ENCODE data around the gene UBE2C.
"Not testable (repeated sequence)": the region's sequence is repeated elsewhere in the genome, so short reads cannot be mapped to it uniquely, and the experiment has no call there.

Gene UBE2C

DNA sequence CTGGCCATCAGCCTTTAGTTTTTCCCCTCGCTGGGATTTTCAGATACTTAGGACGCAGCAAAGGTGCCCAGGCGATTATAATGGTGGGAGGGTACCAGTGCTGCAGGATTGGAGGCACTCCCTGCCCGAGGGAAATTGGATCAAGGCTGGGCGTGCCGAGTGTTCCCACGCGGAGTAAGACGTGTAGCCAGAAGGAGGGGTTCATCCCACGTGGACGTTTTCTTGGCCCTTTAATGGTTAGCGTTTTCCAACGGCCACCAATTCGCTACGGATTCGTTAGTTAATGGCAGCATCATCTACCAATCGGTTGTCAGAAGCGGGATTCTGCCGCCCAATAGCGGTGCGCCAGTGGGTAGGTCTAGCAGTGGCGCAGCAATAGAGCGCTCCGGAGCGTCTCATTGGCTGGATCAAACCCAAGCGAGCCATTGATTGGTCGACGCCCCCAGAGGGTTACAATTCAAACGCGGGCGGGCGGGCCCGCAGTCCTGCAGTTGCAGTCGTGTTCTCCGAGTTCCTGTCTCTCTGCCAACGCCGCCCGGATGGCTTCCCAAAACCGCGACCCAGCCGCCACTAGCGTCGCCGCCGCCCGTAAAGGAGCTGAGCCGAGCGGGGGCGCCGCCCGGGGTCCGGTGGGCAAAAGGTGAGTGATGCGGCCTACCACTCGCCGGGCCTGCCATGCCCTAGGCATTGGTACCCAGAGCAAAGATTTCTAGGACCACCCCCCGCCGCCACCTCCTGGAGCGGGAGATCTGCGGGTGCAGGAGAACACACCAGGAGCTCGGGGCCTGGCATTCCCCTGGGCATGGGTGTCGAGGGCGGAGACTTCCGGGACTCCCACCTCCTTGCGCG lies at the start of gene UBE2C:
Gene UBE2C, plus strand, starts transcription at position 488 of the 849 bp plus-strand sequence. Its CDS starts 52 bp downstream, at position 540.
- DNase-seq, result peak; percentile 99

DNA sequence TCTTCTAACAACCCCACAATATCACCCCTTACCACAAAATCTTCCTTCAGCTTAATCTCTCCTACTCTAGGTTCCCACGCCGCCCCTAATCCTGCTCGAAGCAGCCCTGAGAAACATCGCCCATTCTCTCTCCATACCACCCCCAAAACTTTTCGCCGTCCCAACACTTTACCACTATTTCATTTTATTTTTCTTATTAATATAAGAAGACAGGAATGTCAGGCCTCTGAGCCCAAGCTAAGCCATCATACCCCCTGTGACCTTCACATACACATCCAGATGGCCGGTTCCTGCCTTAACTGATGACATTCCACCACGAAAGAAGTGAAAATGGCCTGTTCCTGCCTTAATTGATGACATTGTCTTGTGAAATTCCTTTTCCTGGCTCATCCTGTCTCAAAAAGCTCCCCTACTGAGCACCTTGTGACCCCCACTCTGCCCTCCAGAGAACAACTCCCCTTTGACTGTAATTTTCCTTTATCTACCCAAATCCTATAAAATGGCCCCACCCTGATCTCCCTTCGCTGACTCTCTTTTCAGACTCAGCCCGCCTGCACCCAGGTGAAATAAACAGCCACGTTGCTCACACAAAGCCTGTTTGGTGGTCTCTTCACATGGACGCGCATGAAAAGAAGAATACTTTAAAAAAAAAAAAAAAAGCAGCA lies 47.7 kb upstream of the UBE2C start:
- not testable (repeated sequence) for DNase-seq

DNA sequence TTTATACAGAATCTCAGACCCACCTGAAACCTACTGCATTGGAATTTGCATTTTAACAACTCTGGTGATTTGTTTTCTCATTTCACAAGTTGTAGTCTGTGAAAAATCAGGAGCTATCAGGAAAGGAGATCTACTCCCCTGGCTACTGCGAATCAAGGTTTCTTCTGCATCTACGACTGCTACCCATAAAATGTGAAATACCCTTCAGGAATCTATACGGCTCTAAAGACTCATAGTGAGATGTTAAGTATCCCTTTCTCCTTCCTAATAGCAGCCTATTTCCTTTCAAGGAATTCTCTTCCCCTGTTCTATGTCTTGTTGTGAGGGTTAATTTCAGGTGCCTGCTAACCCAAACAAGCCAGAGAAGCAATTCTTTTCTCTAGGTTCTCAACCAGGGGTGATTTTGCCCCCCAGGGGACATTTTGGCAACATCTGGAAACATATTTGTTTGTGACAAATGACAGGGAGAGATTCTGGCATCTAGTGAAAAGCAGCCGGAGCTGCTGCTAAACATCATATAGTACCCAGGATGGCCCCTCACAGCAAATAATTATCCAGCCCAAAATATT lies 47.1 kb upstream of the UBE2C start:
- DNase-seq, result no peak

DNA sequence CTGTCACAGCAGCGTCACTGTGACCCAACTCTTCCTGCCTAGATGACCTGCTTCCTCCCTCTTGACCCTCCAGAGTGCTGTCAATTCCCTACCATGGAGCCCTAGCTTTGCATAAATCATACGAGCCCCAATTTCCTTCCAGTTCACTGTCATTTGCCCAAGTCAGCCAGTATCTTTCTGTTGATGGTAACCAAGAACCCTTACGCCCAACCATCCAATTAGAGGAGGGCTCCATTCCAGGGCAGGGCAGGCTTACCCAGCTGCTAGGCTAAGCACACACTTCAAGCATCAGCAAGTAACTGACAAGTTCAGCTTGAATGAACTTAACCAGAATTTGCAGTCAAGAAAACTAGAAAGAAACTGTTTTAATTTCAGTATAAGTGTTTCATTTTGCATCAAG lies 46.5 kb upstream of the UBE2C start:
- no peak for DNase-seq

DNA sequence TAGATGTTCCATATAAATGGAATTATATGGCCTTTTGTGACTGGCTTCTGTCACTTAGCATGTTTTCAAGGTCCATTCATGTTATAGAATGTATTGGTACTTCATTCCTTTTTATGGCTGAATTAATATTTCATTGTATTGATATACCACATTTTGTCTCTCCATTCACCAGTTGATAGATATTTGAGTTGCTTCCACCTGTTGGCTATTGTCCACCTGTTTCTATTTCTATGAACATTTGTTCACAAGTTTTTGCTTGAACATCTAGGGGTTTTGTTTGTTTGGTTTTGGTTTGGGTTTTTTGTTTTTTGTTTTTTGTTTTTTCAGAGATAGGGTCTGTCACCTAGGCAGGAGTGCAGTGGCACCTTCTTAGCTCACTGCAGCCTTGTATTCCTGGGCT lies 44.0 kb upstream of the UBE2C start:
- no peak for DNase-seq

DNA sequence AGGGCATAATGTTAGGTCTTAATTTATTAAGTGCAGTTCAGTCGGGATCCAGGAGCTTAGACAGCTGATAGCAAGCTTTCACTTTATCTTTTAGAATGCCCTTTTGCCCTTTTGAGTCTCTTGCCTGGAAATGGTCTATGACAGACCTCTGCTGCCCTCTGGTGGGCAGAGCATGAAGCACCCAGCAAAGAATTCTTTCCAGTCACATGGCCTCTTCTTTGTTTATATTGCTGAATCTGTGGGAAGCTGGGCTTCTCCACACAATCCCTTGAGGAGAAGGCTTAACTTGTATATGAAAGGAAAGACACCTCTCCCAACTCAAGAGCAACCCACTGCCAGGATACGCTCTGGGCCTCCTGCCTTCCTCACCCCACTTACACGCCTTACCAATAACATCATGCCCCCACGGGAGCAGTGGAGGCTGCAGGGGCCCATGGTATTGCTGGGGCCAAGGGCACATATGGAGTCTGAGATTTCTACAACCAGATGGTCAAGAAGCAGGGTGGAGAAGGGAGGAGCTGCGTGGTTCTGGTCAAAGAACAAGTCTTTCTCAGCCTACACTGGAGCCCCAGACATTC lies 41.2 kb upstream of the UBE2C start:
- DNase-seq, result peak; percentile 50

DNA sequence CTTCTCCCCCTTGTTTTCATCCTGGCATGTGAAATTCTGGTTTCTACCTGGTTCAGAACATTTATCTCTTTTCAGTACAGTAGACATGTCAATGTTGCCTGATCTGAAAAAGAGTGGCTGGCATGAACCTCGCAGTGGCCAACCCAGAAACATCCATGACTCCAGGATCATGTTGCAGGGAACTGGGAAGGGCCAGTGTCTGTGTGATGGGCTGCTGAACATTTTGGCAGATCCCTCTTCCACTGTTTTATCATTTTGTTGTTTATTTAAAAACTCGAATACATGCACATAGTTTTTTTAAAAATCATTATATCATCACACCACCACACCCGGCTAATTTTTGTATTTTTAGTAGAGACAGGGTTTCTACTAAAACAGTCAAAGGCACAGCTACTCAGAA lies 39.8 kb upstream of the UBE2C start:
- DNase-seq, result no peak

DNA sequence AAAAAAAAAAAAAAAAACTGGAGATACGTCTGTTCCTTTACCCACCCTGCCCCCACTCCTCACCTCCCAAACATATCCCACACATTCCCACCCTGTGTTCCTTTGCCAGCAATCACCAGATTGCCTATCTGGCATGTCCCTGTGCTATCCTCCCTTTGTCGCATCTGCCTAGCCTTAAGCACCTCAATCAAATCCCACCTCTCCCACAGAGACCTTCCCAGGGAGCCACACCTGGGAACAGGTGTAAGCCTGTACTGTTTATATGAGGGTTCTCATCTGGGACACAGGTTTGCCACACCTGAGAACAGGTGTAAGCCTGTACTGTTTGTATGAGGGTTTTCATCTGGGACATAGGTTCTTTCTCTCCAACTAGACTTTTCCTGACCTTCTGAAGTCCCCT lies 37.5 kb upstream of the UBE2C start:
- no peak for DNase-seq

DNA sequence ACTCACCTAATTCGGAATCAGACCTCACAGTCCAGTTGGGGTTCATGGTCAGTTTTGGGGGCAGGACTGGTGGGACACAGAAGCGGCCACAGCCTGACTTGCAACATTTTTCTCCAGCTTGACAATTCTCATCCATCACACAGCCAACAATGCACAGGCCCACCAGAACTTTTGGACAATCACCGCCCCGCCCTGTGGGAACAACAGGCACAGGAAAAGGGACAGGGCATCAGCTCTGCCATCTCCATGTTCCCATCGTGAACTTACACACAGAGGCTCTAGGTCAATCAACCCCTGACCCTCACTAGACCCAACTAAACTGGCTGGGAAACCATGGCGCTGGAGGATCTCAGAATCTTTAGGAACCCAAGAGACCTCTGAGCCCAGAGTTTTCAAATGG lies 37.0 kb upstream of the UBE2C start:
- no peak for DNase-seq

DNA sequence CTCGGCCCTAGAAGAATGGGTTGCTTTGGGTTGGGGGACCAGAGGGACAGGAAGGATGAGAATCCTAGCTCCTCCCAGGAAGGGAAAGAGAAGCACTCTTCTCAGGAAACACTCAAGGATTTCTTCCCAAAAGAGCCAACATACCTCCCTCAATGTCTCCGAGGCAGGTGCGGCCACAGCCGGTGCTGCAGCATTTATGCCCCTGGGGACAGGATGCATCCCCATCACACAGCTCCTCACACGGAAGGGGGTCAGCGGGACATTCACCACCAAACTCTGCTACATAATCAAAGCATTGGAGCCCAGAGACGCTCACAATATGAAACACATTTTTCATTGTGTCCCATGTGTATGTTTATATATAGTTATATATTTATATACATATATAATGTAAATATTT lies 35.5 kb upstream of the UBE2C start:
- DNase-seq, result no peak

DNA sequence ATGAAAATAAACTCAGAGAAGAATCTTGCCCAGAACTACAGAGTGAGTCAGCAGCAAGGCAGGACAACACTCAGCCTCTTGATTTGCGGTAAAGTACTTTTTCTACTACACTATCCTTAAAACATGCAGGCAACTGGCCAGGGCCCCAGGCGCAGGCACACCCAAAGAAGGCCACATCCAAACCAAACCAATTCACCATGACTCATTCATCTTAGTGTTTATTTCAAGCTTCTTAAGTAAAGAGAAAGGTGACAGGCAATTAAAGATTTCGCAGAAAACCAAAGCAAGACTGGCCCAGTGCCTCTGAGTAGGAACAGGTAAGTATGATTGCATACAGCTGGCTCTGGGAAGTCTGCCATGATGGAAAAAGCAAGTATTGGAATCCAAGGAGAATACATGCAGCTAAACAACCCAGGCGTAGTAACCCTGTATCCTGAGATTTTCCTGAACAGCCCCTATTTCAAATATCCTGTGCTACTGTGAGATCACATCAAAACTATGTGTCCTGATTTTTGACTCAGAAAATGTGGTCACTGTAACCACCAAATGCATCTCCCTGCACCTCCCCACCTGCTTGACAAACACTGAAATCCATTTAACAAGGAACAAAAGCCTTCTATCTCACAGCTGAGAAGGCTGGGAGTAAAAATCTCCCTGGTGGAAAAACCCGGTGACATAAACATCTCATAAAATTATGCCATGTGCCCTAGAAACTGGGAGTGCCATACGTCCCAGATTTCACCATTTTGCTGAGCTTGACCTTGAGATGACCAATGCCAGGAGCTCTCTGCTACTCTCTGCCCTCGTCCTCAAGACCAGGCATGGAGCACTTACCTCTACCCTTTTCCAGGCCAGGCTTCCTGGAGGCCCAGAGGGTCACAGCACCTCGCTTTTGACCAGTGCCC lies 33.2 kb upstream of the UBE2C start:
- DNase-seq, result no peak

DNA sequence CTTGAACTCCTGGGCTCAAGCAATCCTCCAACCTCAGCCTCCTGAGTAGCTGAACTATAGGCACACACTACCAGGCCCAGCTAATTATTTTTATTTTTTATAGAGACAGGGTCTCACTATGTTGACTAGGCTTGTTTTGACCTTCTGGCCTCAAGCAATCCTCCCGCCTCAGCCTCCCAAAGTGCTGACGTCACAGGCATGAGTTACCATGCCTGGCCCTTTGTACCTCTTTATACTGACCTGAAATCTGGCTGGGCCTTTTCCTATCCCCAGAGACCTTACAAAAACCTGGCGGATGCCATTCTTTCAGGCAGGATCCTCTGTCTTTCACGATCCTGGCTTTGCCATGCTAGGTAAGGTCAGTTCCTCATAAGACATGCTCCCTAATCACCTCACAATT lies 32.3 kb upstream of the UBE2C start:
- no peak for DNase-seq

DNA sequence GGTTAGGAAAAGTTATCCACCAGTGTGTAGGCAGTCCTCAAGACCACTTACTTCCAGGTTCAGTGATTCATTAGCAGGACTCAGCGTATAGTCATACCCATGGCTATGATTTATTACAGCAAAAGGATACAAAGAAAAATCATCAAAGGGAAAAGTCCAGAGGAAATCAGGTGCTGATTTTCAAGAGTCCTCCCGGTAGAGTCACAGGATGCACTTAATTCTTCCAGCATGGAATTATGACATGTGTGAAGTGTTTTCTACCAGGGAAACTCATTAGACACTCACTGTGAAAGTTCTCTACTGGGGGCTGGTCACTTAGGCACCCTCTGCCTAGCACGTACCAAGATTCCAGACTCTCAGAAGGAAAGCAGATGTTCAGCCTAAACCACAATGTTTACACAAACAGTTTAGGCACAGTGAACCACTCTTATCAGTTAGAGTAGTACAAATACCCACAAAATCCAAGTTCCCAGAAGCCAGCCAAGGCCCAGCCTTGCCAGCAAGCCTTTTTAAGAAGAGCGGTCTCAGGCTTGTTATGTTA lies 31.0 kb upstream of the UBE2C start:
- DNase-seq, result no peak

DNA sequence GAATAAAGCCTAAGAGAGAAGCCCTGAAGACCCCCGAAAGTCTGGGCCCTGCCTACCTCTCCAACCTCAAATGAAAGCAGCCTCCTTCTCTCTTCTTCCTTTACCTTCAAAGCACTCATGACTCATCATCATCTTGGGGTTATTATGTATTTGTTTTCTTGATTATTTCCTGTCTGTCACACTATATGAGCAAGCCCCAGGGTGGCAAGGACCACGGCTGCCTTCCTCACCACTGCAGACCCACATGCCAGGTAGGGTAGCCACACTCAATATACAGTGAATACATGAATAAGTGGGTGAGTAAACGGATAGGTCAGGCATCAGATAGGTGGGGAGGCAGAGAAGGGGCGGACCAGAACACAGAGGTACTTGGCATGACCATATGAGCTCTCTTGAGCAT lies 29.6 kb upstream of the UBE2C start:
- no peak for DNase-seq

DNA sequence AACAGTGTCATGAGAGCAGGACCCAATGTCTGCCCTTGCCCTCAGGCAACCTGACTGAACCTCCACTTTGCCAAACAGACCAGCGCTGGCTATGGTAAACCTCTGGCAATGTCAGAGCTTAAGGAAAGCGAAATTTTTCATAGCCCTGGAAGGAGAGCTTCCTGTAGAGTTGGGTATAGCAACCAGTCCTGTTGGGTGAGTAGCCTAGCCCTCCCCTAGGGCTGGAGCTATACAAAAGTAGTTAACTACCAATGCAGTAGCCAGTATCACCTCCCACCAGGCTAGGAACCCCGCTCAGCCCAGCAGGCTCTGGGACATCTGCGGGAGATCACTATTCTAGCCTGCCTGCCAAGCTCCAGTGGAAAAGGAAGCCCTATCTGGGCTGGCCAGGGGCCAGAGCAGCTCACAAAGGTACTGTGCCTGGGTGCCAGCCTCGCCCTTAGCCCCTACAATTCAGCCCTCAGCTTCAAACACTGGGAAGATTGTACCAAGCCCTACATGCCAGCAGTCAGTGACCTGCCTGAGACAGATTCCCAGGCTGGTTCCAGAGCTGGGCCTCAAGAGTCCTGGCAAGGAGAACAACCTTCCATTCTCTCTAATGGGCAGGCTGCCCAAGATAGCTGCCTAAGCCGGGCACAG lies 28.7 kb upstream of the UBE2C start:
- peak; percentile 38 for DNase-seq

DNA sequence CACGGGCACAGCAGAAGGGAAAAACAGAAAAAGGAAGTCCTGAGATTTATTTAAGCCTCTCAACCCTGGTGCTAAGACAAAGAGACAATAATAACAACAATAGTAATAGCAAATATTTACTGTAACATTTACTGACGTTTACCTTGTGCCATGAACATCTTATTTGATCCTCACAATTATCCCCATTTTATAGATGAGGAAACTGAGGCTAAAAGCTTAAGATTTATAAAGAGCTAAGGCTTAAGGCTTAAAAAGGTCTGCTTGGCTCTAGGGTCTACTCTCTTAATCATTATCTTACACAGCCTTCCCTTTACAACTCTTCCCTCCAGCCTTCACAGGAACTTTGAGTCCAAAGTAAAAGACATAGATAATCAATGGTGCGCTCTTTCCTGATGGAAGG lies 24.1 kb upstream of the UBE2C start:
- no peak for DNase-seq

DNA sequence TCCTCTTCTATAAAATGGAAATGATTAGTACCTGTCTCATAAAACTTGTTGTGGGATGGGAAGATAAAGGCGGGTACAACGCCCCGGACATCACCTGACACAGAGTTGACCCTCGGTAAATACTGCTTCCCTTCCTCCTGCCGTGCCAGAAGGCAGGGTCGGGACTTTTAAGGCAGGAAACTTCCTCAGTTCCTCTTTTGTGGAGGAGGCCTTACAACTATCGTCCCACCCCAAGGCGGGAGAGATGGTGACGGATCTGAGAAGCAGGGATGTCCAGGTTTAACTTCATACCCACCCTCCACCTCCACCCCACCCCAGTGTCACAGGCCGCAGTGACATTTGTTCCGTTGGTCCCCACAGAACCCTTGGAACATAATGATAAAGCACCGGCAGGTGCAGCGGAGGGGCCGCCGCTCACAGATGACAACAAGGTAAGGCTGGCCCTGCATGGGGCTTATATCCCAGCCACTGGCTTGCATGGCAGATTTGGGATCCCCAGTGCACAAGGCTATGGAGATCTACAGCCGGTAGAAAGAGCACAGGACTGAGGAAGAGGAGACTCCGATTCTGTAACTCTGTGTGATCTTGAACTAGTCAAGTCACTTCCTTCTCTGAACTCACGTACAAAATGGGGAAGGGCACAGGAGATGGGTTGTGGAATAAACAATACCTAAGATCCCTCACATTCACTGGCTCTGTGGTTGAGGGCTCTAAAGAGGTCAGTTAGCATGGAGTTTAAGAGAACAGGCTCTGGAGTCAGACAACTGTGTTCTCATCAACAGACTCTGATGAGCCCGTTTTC lies 19.9 kb upstream of the UBE2C start:
- DNase-seq, result no peak

DNA sequence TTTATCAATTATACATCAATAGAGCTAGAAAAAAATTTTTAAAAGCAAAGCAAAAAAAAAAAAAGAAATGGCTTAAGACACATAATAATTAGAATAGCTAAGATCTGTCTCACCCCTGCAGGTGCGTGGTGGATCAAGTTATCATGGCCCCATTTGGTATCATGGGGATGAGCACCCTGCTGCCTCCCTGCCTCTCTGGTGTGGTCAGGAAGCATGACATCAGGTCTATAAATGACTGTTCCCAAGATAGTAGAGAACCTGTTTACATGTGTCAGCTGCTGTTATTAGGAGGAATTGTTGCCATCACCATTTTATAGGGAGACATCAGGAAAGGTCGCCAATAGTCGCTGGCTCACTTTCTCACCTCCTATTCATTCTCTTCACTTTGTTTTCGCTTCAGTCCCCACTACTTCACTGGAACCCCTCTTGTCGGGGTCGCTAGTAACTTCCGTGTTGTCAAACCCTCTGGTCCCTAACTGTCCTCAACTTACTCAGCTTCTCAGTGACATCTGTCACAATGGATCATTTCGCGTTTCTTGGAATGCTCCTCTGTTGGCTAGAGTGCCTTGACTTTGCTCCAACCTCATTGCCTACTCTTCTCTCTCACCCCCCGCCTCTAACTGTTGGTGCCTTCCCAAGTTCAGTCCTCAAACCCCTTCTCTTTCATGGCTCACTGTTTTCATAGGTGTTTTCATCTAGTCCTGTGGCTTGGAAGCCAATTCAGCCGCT lies 15.9 kb upstream of the UBE2C start:
- no peak for DNase-seq

DNA sequence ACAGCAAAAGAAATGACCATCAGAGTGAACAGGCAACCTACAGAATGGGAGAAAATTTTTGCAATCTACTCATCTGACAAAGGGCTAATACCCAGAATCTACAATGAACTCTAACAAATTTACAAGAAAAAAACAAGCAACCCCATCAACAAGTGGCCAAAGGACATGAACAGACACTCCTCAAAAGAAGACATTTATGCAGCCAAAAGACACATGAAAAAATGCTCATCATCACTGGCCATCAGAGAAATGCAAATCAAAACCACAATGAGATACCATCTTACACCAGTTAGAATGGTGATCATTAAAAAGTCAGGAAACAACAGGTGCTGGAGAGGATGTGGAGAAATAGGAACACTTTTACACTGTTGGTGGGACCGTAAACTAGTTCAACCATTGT lies 14.9 kb upstream of the UBE2C start:
- not testable (repeated sequence) for DNase-seq

DNA sequence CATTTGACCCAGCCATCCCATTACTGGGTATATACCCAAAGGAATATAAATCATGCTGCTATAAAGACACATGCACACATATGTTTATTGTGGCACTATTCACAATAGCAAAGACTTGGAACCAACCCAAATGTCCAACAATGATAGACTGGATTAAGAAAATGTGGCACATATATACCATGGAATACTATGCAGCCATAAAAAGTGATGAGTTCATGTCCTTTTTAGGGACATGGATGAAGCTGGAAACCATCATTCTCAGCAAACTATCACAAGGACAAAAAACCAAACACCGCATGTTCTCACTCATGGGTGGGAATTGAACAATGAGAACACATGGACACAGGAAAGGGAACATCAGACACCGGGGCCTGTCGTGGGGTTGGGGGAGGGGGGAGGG lies 14.5 kb upstream of the UBE2C start:
- not testable (repeated sequence) for DNase-seq

All from NCI-H2029 (cell line).